ENCODE results near the gene RRBP1.

The RRBP1 gene

DNA sequence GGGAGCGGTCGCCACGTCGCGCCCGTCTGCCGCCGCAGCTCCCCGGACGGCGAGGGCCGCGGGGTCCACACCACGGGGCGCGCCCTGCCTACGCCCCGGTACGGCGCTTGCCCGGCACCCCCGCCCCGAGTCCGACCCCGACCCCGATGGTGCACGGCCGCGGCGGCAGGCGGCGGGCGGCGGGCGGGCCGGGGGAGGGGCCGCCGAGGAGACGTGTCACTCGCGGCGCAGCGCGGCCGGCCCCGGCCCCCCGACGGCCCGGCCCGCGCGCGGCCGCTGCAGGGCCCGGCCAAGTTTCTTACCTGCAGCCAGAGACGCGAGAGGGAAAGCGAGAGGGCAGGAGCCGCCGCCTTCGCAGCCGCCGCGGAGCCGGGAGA is 328 bp downstream of the RRBP1 start:
- H3K9me3 ChIP-seq (ENCODE audit: low read length): no peaks in the 10 kb centered on the region
- H3K4me2 ChIP-seq (ENCODE audit: low read length): peak overlapping the region; percentile 55; the same call in 1 of the 2 replicates
- H4K20me1 ChIP-seq (ENCODE audit: insufficient read depth, low read length): no peaks in the 10 kb centered on the region

DNA sequence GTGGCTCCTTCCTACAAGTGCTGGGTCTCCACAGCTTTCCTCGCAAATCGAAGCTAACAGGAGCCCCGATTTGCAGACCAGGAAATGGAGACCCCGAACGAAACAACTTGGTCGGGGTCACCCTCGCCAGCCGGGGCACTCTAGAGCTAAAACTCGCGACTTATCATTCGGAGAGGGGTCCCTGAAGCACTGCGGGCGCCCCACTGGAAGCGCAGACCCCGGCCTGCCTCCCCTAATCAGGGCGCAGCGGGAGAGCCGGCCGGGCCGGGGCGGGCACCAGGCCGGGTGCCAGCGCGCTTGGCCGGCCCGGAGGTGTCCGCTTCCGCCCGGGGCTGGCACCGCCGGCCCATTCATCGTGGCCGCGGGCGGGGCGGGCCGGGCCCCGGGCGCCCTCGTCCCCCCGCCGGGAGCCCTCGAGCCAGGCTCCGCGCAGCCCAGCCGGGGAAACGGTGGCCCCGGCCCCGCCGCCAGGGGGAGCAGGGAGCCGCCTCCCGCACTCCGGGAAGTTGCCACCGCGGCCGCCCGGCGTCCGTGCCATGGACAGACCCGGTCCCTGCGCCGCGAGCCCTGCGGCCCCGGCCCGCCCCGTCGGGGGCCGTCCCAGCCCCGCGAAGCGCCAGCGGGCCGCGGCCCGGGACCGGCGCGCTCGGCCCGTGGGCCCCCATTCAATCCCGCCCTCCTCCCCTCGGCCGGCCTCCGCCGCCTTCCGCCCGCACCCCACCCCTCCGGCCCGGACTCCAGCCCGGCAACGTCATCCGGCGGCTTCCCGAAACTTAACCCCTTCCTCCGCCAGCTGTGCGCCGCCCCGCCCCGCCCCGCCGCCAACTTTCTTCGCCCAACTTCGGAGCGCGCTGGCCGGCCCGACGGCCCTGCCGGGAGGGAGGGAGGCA is 961 bp downstream of the RRBP1 start:
- Histone ChIP-seq H3K36me3 (ENCODE audit: insufficient read depth, low read length) (peaks cover 15% of the 10 kb centered on the region; the same call in 1 of the 2 replicates), H3F3A (ENCODE audit: insufficient read depth, low read length) (no peaks in the 10 kb centered on the region), H2AFZ (ENCODE audit: low read length) (no peak overlapping the region), H3K9me2 (ENCODE audit: low read depth, low read length) (no peaks in the 10 kb centered on the region), H3K4me3 (ENCODE audit: low read depth, low read length, poor library complexity, severe bottlenecking) (peak overlapping the region; percentile 68), H3K27ac (ENCODE audit: low read depth, low read length, poor library complexity, severe bottlenecking) (peak overlapping the region; percentile 44), H3K9ac (ENCODE audit: low read length) (peak overlapping the region; percentile 74), H4K20me1 (ENCODE audit: insufficient read depth, low read length) (no peaks in the 10 kb centered on the region), H3K27me3 (ENCODE audit: insufficient read depth, low read length) (no peaks in the 10 kb centered on the region), H3K4me1 (ENCODE audit: insufficient read depth, low read length, severe bottlenecking) (peaks cover 18% of the 10 kb centered on the region), H3K79me2 (ENCODE audit: insufficient read depth, low read length) (no peaks in the 10 kb centered on the region), H3K9me3 (ENCODE audit: low read length) (no peaks in the 10 kb centered on the region), H3K4me2 (ENCODE audit: low read length) (peak overlapping the region; percentile 77)
- TF ChIP-seq EZH2 (IDR thresholded peaks at IDR 0.05; ENCODE audit: borderline replicate concordance, low read length): no peak
- TF ChIP-seq, protein P1, sequence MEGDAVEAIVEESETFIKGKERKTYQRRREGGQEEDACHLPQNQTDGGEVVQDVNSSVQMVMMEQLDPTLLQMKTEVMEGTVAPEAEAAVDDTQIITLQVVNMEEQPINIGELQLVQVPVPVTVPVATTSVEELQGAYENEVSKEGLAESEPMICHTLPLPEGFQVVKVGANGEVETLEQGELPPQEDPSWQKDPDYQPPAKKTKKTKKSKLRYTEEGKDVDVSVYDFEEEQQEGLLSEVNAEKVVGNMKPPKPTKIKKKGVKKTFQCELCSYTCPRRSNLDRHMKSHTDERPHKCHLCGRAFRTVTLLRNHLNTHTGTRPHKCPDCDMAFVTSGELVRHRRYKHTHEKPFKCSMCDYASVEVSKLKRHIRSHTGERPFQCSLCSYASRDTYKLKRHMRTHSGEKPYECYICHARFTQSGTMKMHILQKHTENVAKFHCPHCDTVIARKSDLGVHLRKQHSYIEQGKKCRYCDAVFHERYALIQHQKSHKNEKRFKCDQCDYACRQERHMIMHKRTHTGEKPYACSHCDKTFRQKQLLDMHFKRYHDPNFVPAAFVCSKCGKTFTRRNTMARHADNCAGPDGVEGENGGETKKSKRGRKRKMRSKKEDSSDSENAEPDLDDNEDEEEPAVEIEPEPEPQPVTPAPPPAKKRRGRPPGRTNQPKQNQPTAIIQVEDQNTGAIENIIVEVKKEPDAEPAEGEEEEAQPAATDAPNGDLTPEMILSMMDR (IDR thresholded peaks at IDR 0.05; ENCODE audit: low read length): peak; percentile 23

More for the DNA sequence above, 328 bp downstream of the RRBP1 start:
- Histone ChIP-seq H3K4me3 (ENCODE audit: low read depth, low read length, poor library complexity, severe bottlenecking) (peak overlapping the region; percentile 68), H3K36me3 (ENCODE audit: insufficient read depth, low read length) (peaks cover 10% of the 10 kb centered on the region; the same call in 1 of the 2 replicates), H3K79me2 (ENCODE audit: insufficient read depth, low read length) (no peaks in the 10 kb centered on the region), H3K27me3 (ENCODE audit: insufficient read depth, low read length) (no peaks in the 10 kb centered on the region; the same call in 1 of the 2 replicates), H3F3A (ENCODE audit: insufficient read depth, low read length) (no peaks in the 10 kb centered on the region), H3K27ac (ENCODE audit: low read depth, low read length, poor library complexity, severe bottlenecking) (no peak overlapping the region), H3K9me2 (ENCODE audit: low read depth, low read length) (no peaks in the 10 kb centered on the region), H3K9ac (ENCODE audit: low read length) (peak overlapping the region; percentile 66), H3K4me1 (ENCODE audit: insufficient read depth, low read length, severe bottlenecking) (peaks cover 18% of the 10 kb centered on the region), H2AFZ (ENCODE audit: low read length) (no peak overlapping the region)
- TF ChIP-seq EZH2 (IDR thresholded peaks at IDR 0.05; ENCODE audit: borderline replicate concordance, low read length): no peak
- TF ChIP-seq, protein P1 (IDR thresholded peaks at IDR 0.05; ENCODE audit: low read length): no peak

DNA sequence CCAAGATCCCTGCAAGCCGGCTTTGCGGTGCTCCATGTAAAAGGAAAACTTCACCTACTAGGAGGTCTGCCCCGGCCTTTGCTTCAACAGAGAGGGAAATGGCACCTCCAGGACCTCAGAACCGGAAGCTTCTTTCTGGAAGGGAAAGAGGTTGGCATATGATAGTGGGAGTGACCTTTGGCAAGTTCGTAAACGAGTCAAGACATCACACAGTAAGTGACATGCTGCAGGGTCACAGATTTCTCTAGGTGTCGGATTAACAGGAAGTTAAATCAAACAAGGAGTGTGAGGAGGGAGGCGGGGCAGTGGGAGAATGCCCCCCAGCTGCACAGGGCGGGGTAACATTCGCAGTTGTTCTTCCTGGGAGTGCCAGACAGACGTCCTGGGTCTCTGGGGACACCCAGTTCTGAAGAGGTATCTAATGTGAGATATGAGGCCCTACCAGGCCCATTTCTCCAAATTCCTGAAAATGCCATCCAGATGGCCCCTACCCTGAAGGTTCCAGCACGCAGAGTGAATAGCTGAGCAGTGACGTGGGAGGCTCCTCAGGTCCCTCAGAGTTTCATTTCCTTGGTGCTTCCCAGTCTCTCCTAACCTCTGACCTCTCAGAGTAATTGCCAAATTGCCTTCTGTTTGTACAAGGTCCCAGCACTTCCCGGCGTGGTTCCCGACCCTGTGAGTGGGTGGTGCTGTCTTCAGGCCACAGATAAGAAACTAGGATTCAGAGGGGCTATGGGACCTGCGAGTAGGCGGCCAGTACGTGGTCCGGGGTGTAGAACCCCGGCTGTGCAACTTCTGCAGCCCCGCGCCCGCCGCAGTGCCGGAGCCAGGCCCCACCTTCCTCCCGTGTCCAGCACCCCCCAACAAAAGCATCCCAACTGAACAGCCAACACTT is 1.9 kb downstream of the RRBP1 start:
- no peak overlapping the region for H2AFZ ChIP-seq (ENCODE audit: low read length)
- H3K9me3 ChIP-seq (ENCODE audit: low read length): no peaks in the 10 kb centered on the region
- H3K79me2 ChIP-seq (ENCODE audit: insufficient read depth, low read length): no peaks in the 10 kb centered on the region
- peak overlapping the region; percentile 77 for H3K4me2 ChIP-seq (ENCODE audit: low read length)
- no peaks in the 10 kb centered on the region for H3K27me3 ChIP-seq (ENCODE audit: insufficient read depth, low read length)
- no peak for TF ChIP-seq EZH2 (IDR thresholded peaks at IDR 0.05; ENCODE audit: borderline replicate concordance, low read length)
- TF ChIP-seq, protein P1 (IDR thresholded peaks at IDR 0.05; ENCODE audit: low read length): no peak
- H3K9me2 ChIP-seq (ENCODE audit: low read depth, low read length): no peaks in the 10 kb centered on the region
- H3F3A ChIP-seq (ENCODE audit: insufficient read depth, low read length): no peaks in the 10 kb centered on the region
- H3K4me3 ChIP-seq (ENCODE audit: low read depth, low read length, poor library complexity, severe bottlenecking): peak overlapping the region; percentile 68
- peaks cover 18% of the 10 kb centered on the region for H3K4me1 ChIP-seq (ENCODE audit: insufficient read depth, low read length, severe bottlenecking)
- peaks cover 15% of the 10 kb centered on the region; the same call in 1 of the 2 replicates for H3K36me3 ChIP-seq (ENCODE audit: insufficient read depth, low read length)
- H4K20me1 ChIP-seq (ENCODE audit: insufficient read depth, low read length): no peaks in the 10 kb centered on the region
- peak overlapping the region; percentile 74 for H3K9ac ChIP-seq (ENCODE audit: low read length)
- H3K27ac ChIP-seq (ENCODE audit: low read depth, low read length, poor library complexity, severe bottlenecking): peak overlapping the region; percentile 44

Measured in OCI-LY1 (cell line).